CD4-positive, alpha-beta memory T cell (primary cell): ENCODE results near the gene CCDC126. TPM values are rescaled to one million over a fixed set of nuclear protein-coding genes. Genes with fewer than 3 reads are reported as not detected.
A peak's percentile ranks its signal among the peaks of the same experiment; 100 is the strongest.

Experiments used
- CTCF ChIA-PET: fragments of 350-600 bp; sonication (Branson Sonifier 250); formaldehyde crosslinking; loops from one replicate; lab custom pipeline; 2021; ENCODE audit warnings: inconsistent platforms; ENCODE audit not compliant: partially characterized antibody; lab: Charles Lee
- POLR2A ChIA-PET: fragments of 350-600 bp; sonication (Branson Sonifier 250); formaldehyde crosslinking; loops from one replicate; lab custom pipeline; 2021; ENCODE audit not compliant: partially characterized antibody; lab: Charles Lee
- DNase-seq, 5 donors: peaks; one replicate each; pipeline versions ENCODE4 v3.0.0 to v3.0.0-alpha.2; 2020 to 2022; ENCODE audit warnings: mixed read lengths in 1 of 5
- H3K27ac ChIP-seq: one replicate; pipeline ENCODE4 v1.7.0; 2013; ENCODE audit warnings: low read depth, low read length
- H3K27me3 ChIP-seq: 2 replicates; pipeline ENCODE4 v1.7.0; 2013; ENCODE audit warnings: mild to moderate bottlenecking, low read length, moderate library complexity; ENCODE audit not compliant: insufficient read depth
- H3K36me3 ChIP-seq: 2 replicates; pipeline ENCODE4 v1.7.0; 2013; ENCODE audit warnings: mild to moderate bottlenecking, low read length, moderate library complexity; ENCODE audit not compliant: insufficient read depth
- H3K4me1 ChIP-seq: 2 replicates; pipeline ENCODE4 v1.7.0; 2013; ENCODE audit warnings: mild to moderate bottlenecking, low read length, moderate library complexity; ENCODE audit not compliant: insufficient read depth
- H3K4me3 ChIP-seq, 2 donors: one replicate each; pipeline ENCODE4 v1.7.0; 2013; ENCODE audit warnings: low read length in 2 of 2, mild to moderate bottlenecking in 1 of 2
- H3K9me3 ChIP-seq, 2 donors: one replicate each; pipeline ENCODE4 v1.7.0; 2013; ENCODE audit warnings: low read length in 2 of 2, control low read depth in 1 of 2; ENCODE audit not compliant: control insufficient read depth in 1 of 2
- H3K27ac Mint-ChIP-seq, 7 donors: one replicate each; pipeline ENCODE4 v1.8.0; 2020 to 2021; ENCODE audit warnings: mixed read lengths in 7 of 7, mild to moderate bottlenecking in 6 of 7, inconsistent platforms in 3 of 7, moderate library complexity in 3 of 7
- H3K27me3 Mint-ChIP-seq, 2 donors: one replicate each; pipeline ENCODE4 v1.8.0; 2020 to 2021; ENCODE audit warnings: mixed read lengths in 2 of 2
- H3K36me3 Mint-ChIP-seq, 2 donors: one replicate each; pipeline ENCODE4 v1.8.0; 2020 to 2021; ENCODE audit warnings: mixed read lengths in 2 of 2, inconsistent platforms in 1 of 2, mild to moderate bottlenecking in 1 of 2
- H3K4me1 Mint-ChIP-seq, 4 donors: one replicate each; pipeline ENCODE4 v1.8.0; 2020 to 2021; ENCODE audit warnings: mixed read lengths in 4 of 4, mild to moderate bottlenecking in 1 of 4
- H3K4me3 Mint-ChIP-seq, 8 donors: one replicate each; pipeline ENCODE4 v1.8.0; 2020 to 2021; ENCODE audit warnings: mixed read lengths in 8 of 8, mild to moderate bottlenecking in 7 of 8, moderate library complexity in 6 of 8, inconsistent platforms in 3 of 8
- H3K9me3 Mint-ChIP-seq, 8 donors: one replicate each; pipeline ENCODE4 v1.8.0; 2020 to 2021; ENCODE audit warnings: mixed read lengths in 8 of 8, mild to moderate bottlenecking in 5 of 8, inconsistent platforms in 3 of 8, moderate library complexity in 1 of 8
- intact Hi-C: fragments of 100-400 bp; cut with micrococcal nuclease; formaldehyde crosslinking; loops from one replicate; pipeline ENCODE4 v1.15.1; 2023
- polyA plus RNA-seq, 2 donors: library from polyadenylated mRNA; unstranded; fragments of 300-500 nt; fragmentation: Illumina TruSeq; gene quantifications; one replicate each; pipeline ENCODE4 v1.2.3, GENCODE V29; 2021
- total RNA-seq, 2 experiments: library from RNA; stranded (reverse); gene quantifications; one replicate each; pipeline ENCODE4 v1.2.3, GENCODE V29; 2021

The CCDC126 gene
- total and polyA plus RNA-seq, 4 experiments from 2014 or later: 11.9 to 22.0 (median 16.6) TPM

GRCh38 chr7:23654508-23654907 lies 57.3 kb downstream of the CCDC126 start:
- Histone ChIP-seq H3K27me3 (no peaks in the 10 kb centered on the region), H3K4me3 (no peak overlapping the region), H3K27ac (no peak overlapping the region), H3K9me3 (peaks cover 6 to 11% of the 10 kb centered on the region in 2 donors), H3K36me3 (no peaks in the 10 kb centered on the region), H3K4me1 (no peaks in the 10 kb centered on the region)
- Mint-ChIP-seq H3K4me3 (no peak overlapping the region), H3K4me1 (no peaks in the 10 kb centered on the region), H3K27ac (no peak overlapping the region), H3K27me3 (no peaks in the 10 kb centered on the region), H3K9me3 (peaks cover 7 to 57% (median 35%) of the 10 kb centered on the region in 8 donors), H3K36me3 (peaks cover 0 to 2% of the 10 kb centered on the region in 2 donors)
- intact Hi-C loops: no loop called here
- no peak for DNase-seq
- POLR2A ChIA-PET: no interaction called here
- CTCF ChIA-PET: no interaction called here

DNA sequence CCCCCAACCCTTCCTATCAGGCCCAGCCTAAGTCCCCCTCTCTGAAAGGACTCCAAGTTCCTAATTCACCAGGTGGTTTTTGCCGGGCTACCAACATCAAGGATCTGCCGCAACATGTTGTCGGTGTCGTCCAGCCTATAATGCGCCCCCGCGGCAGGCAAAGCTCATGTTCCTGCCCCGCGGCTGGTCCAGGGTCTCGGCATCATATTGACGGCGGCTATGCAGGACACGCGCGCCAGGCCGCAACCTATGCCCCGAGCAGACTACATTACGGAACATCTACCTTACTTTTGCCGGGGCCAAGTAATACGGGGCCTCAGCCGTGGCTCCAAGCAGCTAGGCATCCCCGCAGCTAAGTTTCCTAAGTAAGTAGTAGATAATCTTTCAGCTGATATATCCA lies 58.3 kb downstream of the CCDC126 start:
- no peaks in the 10 kb centered on the region for H3K27me3 Mint-ChIP-seq
- no peak for DNase-seq
- no peak overlapping the region for H3K4me3 Mint-ChIP-seq
- no peaks in the 10 kb centered on the region for H3K4me1 Mint-ChIP-seq
- ChIA-PET CTCF (no interaction called here), POLR2A (no interaction called here)
- Histone ChIP-seq H3K4me3 (no peak overlapping the region), H3K9me3 (peaks cover 6 to 11% of the 10 kb centered on the region in 2 donors), H3K4me1 (no peaks in the 10 kb centered on the region), H3K27ac (no peak overlapping the region), H3K27me3 (no peaks in the 10 kb centered on the region), H3K36me3 (no peaks in the 10 kb centered on the region)
- H3K27ac Mint-ChIP-seq: no peak overlapping the region
- intact Hi-C loops: no loop called here
- H3K36me3 Mint-ChIP-seq: peaks cover 0 to 2% of the 10 kb centered on the region in 2 donors
- peaks cover 7 to 57% (median 36%) of the 10 kb centered on the region in 8 donors for H3K9me3 Mint-ChIP-seq

DNA sequence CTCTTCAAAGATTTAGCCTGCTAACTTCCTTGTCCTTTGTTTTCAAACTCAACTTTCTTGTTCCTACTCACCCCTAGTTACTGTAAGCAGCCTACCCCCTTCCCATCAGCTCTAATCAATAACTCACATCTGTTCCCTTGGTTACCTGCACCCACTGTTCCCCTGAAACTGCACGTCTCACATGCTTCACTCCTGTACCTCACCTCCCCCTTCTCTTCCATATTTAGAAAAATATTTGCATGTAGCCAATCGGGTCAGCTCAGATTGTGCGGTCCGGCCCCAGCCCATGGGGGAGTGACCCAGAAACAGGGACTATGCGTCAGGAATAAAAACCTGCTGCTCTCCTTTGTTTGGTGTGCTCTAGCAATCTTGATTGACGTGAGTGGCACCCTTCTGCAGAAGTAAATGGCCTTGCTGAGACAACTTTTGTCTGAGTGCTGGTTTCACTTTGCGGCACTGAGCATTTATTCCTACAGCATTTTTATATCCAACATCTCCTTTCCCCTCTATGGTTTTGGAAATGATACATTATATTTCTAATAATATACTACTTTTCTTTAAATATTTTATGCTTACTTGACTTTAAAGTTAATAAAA lies 61.7 kb downstream of the CCDC126 start:
- H3K27ac Mint-ChIP-seq: peak overlapping the region in 1 of 7 donors; percentile 13
- CTCF ChIA-PET: interaction anchor here (0.9 kb wide), 1 partner anchor 20 kb away, joined by 4 read pairs; no protein-coding TSS in a partner anchor
- DNase-seq: no peak
- Histone ChIP-seq H3K36me3 (no peaks in the 10 kb centered on the region), H3K4me1 (no peaks in the 10 kb centered on the region), H3K27me3 (no peaks in the 10 kb centered on the region), H3K9me3 (peaks cover 6 to 8% of the 10 kb centered on the region in 2 donors), H3K27ac (no peak overlapping the region), H3K4me3 (no peak overlapping the region)
- peaks cover 4 to 41% (median 30%) of the 10 kb centered on the region in 8 donors for H3K9me3 Mint-ChIP-seq
- H3K36me3 Mint-ChIP-seq: peaks cover 0 to 2% of the 10 kb centered on the region in 2 donors
- intact Hi-C loops: no loop called here
- POLR2A ChIA-PET: no interaction called here
- no peaks in the 10 kb centered on the region for H3K27me3 Mint-ChIP-seq
- H3K4me1 Mint-ChIP-seq: no peaks in the 10 kb centered on the region
- H3K4me3 Mint-ChIP-seq: no peak overlapping the region

DNA sequence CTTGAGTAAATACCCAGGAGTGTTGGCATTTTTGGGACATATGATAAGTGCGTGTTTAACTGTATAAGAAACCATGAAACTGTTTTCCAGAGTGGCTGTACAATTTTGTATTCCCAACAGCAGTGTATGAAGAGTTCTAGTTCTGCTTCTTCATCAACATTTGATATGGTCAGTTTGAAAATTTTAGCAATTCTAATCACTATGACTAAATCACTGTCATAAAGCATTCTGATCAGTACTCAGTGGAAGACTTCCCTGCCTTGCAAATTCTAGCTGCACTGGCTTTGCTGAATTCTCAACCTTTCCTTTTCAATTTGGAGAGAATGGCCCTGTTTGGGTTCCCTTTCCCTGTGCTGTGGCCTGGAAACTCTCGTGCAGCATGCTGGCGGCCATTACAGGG lies 64.2 kb downstream of the CCDC126 start:
- ChIA-PET POLR2A (interaction anchor here (0.5 kb wide), 1 partner anchor 346 kb away, joined by 3 read pairs; no protein-coding TSS in a partner anchor), CTCF (no interaction called here)
- peaks cover 0 to 2% of the 10 kb centered on the region in 2 donors for H3K36me3 Mint-ChIP-seq
- H3K27ac ChIP-seq: no peak overlapping the region
- intact Hi-C loops: no loop called here
- peaks cover 0 to under 1% of the 10 kb centered on the region in 2 donors for H3K27me3 Mint-ChIP-seq
- no peaks in the 10 kb centered on the region for H3K4me1 Mint-ChIP-seq
- H3K9me3 ChIP-seq: no peaks in the 10 kb centered on the region
- H3K27me3 ChIP-seq: no peaks in the 10 kb centered on the region
- H3K9me3 Mint-ChIP-seq: peaks cover 4 to 23% (median 15%) of the 10 kb centered on the region in 8 donors
- no peaks in the 10 kb centered on the region for H3K36me3 ChIP-seq
- no peak overlapping the region for H3K27ac Mint-ChIP-seq
- no peak overlapping the region for H3K4me3 Mint-ChIP-seq
- no peaks in the 10 kb centered on the region for H3K4me1 ChIP-seq
- no peak for DNase-seq
- no peak overlapping the region for H3K4me3 ChIP-seq

GRCh38 chr7:23662124-23662983 lies 65.2 kb downstream of the CCDC126 start:
- intact Hi-C loops: no loop called here
- peaks cover 2 to 18% (median 12%) of the 10 kb centered on the region in 8 donors for H3K9me3 Mint-ChIP-seq
- Histone ChIP-seq H3K27me3 (no peaks in the 10 kb centered on the region), H3K9me3 (no peaks in the 10 kb centered on the region), H3K27ac (no peak overlapping the region), H3K4me1 (no peaks in the 10 kb centered on the region), H3K4me3 (no peak overlapping the region), H3K36me3 (no peaks in the 10 kb centered on the region)
- no peak overlapping the region for H3K27ac Mint-ChIP-seq
- peaks cover 0 to 2% of the 10 kb centered on the region in 2 donors for H3K36me3 Mint-ChIP-seq
- CTCF ChIA-PET: no interaction called here
- POLR2A ChIA-PET: interaction anchor here (0.5 kb wide), 1 partner anchor 347 kb away, joined by 3 read pairs; no protein-coding TSS in a partner anchor
- H3K4me3 Mint-ChIP-seq: no peak overlapping the region
- DNase-seq: no peak
- H3K27me3 Mint-ChIP-seq: peaks cover 2 to 3% of the 10 kb centered on the region in 2 donors
- H3K4me1 Mint-ChIP-seq: no peaks in the 10 kb centered on the region

- intact Hi-C loops: no loop called here
- H3K36me3 ChIP-seq: no peaks in the 10 kb centered on the region
- H3K4me3 ChIP-seq: no peak overlapping the region
- POLR2A ChIA-PET: no interaction called here
- Mint-ChIP-seq H3K4me3 (no peak overlapping the region), H3K9me3 (peaks cover 2 to 18% (median 11%) of the 10 kb centered on the region in 8 donors), H3K4me1 (no peaks in the 10 kb centered on the region), H3K27ac (no peak overlapping the region), H3K36me3 (peaks cover 0 to 2% of the 10 kb centered on the region in 2 donors), H3K27me3 (peaks cover 2 to 3% of the 10 kb centered on the region in 2 donors)
- no peaks in the 10 kb centered on the region for H3K4me1 ChIP-seq
- no peaks in the 10 kb centered on the region for H3K9me3 ChIP-seq
- H3K27ac ChIP-seq: no peak overlapping the region
- no peak for DNase-seq
- no peaks in the 10 kb centered on the region for H3K27me3 ChIP-seq
- CTCF ChIA-PET: no interaction called here
Measured at GRCh38 chr7:23662984-23663313, 65.8 kb downstream of the CCDC126 start.

DNA sequence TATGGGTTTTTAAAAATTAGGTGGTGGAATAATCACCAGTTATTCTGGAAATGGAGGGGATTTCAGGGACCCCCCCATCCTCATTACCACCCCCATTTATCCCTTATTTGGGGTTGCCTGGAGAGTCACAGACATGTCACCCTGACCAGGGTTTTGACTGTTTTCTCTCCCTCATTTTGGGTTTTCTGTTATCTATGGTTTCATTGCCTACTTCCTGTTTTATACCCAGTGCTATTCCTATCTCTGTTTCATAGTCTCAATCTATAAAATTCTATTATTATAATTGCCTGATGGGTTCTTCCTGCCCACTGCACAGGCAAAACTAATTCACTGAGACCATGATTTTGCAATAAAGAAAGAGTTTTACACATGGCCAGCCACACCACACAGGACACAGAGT lies 66.9 kb downstream of the CCDC126 start:
- Histone ChIP-seq H3K27me3 (no peaks in the 10 kb centered on the region), H3K27ac (no peak overlapping the region), H3K4me3 (no peak overlapping the region), H3K4me1 (no peaks in the 10 kb centered on the region), H3K36me3 (no peaks in the 10 kb centered on the region), H3K9me3 (no peaks in the 10 kb centered on the region)
- no peak overlapping the region for H3K27ac Mint-ChIP-seq
- no peak overlapping the region for H3K4me3 Mint-ChIP-seq
- POLR2A ChIA-PET: no interaction called here
- no peaks in the 10 kb centered on the region for H3K4me1 Mint-ChIP-seq
- intact Hi-C loops: no loop called here
- H3K36me3 Mint-ChIP-seq: no peaks in the 10 kb centered on the region
- H3K9me3 Mint-ChIP-seq: peaks cover 0 to 10% (median 4%) of the 10 kb centered on the region in 8 donors
- DNase-seq: no peak
- peaks cover 2 to 3% of the 10 kb centered on the region in 2 donors for H3K27me3 Mint-ChIP-seq
- CTCF ChIA-PET: no interaction called here
